Kidney (tissue), 14 donors: ENCODE data around the gene TTLL11. TPM values are rescaled to one million over a fixed set of nuclear protein-coding genes. Genes with fewer than 3 reads are reported as not detected.
A peak's percentile ranks its signal among the peaks of the same experiment; 100 is the strongest.

ENCODE experiments used
- DNase-seq, 5 donors: peaks; one replicate each; pipeline ENCODE4 v3.0.0-alpha.2; 2013 to 2020
- FAIRE-seq: peaks from 2 replicates; lab custom pipeline; 2012; peaks lifted over from hg19 to GRCh38; lab: Jason Lieb, UNC
- H3K27ac ChIP-seq, 2 donors: one replicate each; pipeline ENCODE4 v1.7.0; 2013; ENCODE audit warnings: low read depth in 2 of 2, low read length in 2 of 2, inconsistent platforms in 1 of 2
- H3K27me3 ChIP-seq: one replicate; pipeline ENCODE4 v1.7.1; 2013; ENCODE audit warnings: low read length, inconsistent platforms; ENCODE audit not compliant: control insufficient read depth, insufficient read depth
- H3K36me3 ChIP-seq, 3 donors: one replicate each; pipeline versions ENCODE4 v1.7.0 to v1.7.1; 2013; ENCODE audit warnings: low read length in 3 of 3, control low read depth in 1 of 3, inconsistent platforms in 1 of 3; ENCODE audit not compliant: insufficient read depth in 3 of 3, control insufficient read depth in 2 of 3
- H3K4me1 ChIP-seq, 3 donors: one replicate each; pipeline versions ENCODE4 v1.7.0 to v1.7.1; 2013; ENCODE audit warnings: low read length in 3 of 3, inconsistent platforms in 1 of 3, low read depth in 1 of 3; ENCODE audit not compliant: control insufficient read depth in 2 of 3, insufficient read depth in 2 of 3
- H3K4me3 ChIP-seq, 3 donors: one replicate each; pipeline versions ENCODE4 v1.7.0 to v1.8.1; 2013; ENCODE audit warnings: low read length in 3 of 3, control low read depth in 1 of 3, inconsistent platforms in 1 of 3
- H3K9ac ChIP-seq, 3 donors: one replicate each; pipeline versions ENCODE4 v1.7.0 to v1.7.1; 2013; ENCODE audit warnings: low read length in 3 of 3, control low read depth in 1 of 3, inconsistent platforms in 1 of 3
- H3K9me3 ChIP-seq, 3 donors: one replicate each; pipeline versions ENCODE4 v1.7.0 to v1.7.1; 2013; ENCODE audit warnings: low read length in 3 of 3, control low read depth in 1 of 3, inconsistent platforms in 1 of 3; ENCODE audit not compliant: control insufficient read depth in 2 of 3, insufficient read depth in 1 of 3
- CTCF ChIP-seq: IDR thresholded peaks from 3 replicates; pipeline ENCODE4 v1.5.1; 2012; ENCODE audit warnings: mild to moderate bottlenecking, moderate library complexity, borderline replicate concordance; ENCODE audit not compliant: insufficient read depth; ENCODE audit errors: extremely low read depth
- intact Hi-C: fragments of 100-400 bp; cut with DNase I; formaldehyde crosslinking; loops from one replicate; pipeline ENCODE4 v1.11.1; 2022
- polyA plus RNA-seq: library from polyadenylated mRNA; stranded (reverse); fragments of 350-450 nt; fragmentation: Illumina TruSeq; extraction: RNeasy Lipid Tissue Mini Kit (QIAGEN cat#74804); gene quantifications from one replicate; pipeline ENCODE4 v1.2.3, GENCODE V29; 2014; ENCODE audit warnings: low read depth, low replicate concordance; ENCODE audit not compliant: insufficient read depth
- total RNA-seq: library from RNA; stranded (reverse); fragmentation: NEBNext Ultra II Directional; extraction: Animal tissue kit (Norgen Biotek cat#: 25700); gene quantifications from one replicate; pipeline ENCODE4 v1.2.1, GENCODE V29; 2021
- donor health status: control.
- donor health status: control.
- donor health status: control.
- donor health status: control.
- donor health status: control.
- donor health status: DM: yes; HTN: yes; CAD: no.
- donor health status: Normal renal cell carcinoma (clear cell type).

The TTLL11 gene
- total and polyA plus RNA-seq, 2 donors from 2014 or later, result 2.3 to 10.0 TPM

- Histone ChIP-seq H3K27me3 (no peaks in the 10 kb centered on the region), H3K9ac (no peak overlapping the region), H3K36me3 (no peaks in the 10 kb centered on the region), H3K27ac (no peak overlapping the region), H3K9me3 (no peaks in the 10 kb centered on the region), H3K4me1 (peaks cover 9 to 25% (median 13%) of the 10 kb centered on the region in 3 donors), H3K4me3 (no peak overlapping the region)
- intact Hi-C loops, result no loop called here
- FAIRE-seq (no peak), DNase-seq (no peak)
- TF ChIP-seq CTCF, result no peak
Observed at GRCh38 chr9:121887553-121888437, 205.3 kb downstream of the TTLL11 start.

- Histone ChIP-seq H3K9me3 (no peaks in the 10 kb centered on the region), H3K4me3 (no peak overlapping the region), H3K9ac (no peak overlapping the region), H3K27me3 (no peaks in the 10 kb centered on the region), H3K36me3 (no peaks in the 10 kb centered on the region), H3K27ac (no peak overlapping the region), H3K4me1 (peaks cover 9 to 25% (median 13%) of the 10 kb centered on the region in 3 donors)
- intact Hi-C loops, result no loop called here
- no peak for FAIRE-seq
- DNase-seq, result peak in 3 of 5 donors; percentile 55 to 75 (median 57)
- TF ChIP-seq CTCF, result no peak
Observed at GRCh38 chr9:121886759-121887485, 206.2 kb downstream of the TTLL11 start.

GRCh38 chr9:121885345-121885901 lies 207.7 kb downstream of the TTLL11 start:
- Histone ChIP-seq H3K27me3 (no peaks in the 10 kb centered on the region), H3K36me3 (no peaks in the 10 kb centered on the region), H3K9ac (no peak overlapping the region), H3K9me3 (no peaks in the 10 kb centered on the region), H3K4me1 (peaks cover 9 to 25% (median 13%) of the 10 kb centered on the region in 3 donors), H3K4me3 (no peak overlapping the region), H3K27ac (no peak overlapping the region)
- intact Hi-C loops, result no loop called here
- DNase-seq, result no peak
- no peak for FAIRE-seq
- no peak for TF ChIP-seq CTCF
